Nephron (organoid): ENCODE results near the gene YPEL3.

Experiments
- H3K27ac Mint-ChIP-seq, 3 experiments: 2 replicates each; pipeline ENCODE4 v1.8.0; 2020; ENCODE audit warnings: mixed read lengths in 3 of 3, mild to moderate bottlenecking in 2 of 3, moderate library complexity in 1 of 3
- H3K27me3 Mint-ChIP-seq: 2 replicates; pipeline ENCODE4 v1.8.0; 2021; ENCODE audit warnings: low read depth, mild to moderate bottlenecking, moderate library complexity, mixed read lengths
- H3K36me3 Mint-ChIP-seq: 2 replicates; pipeline ENCODE4 v1.8.0; 2020; ENCODE audit warnings: low read depth, mixed read lengths
- H3K4me1 Mint-ChIP-seq: 2 replicates; pipeline ENCODE4 v1.8.0; 2020; ENCODE audit warnings: mixed read lengths
- H3K4me3 Mint-ChIP-seq, 3 experiments: 2 replicates each; pipeline ENCODE4 v1.8.0; 2020; ENCODE audit warnings: mild to moderate bottlenecking in 3 of 3, mixed read lengths in 3 of 3, moderate library complexity in 2 of 3
- H3K9me3 Mint-ChIP-seq: 2 replicates; pipeline ENCODE4 v1.8.0; 2020; ENCODE audit warnings: mixed read lengths
- TF ChIP-seq, protein P1 (sequence below), 3 experiments: fragments of 200-600 bp; sonication (generic); IDR thresholded peaks; one replicate each; pipeline ENCODE4 v1.5.0; 2021; ENCODE audit warnings: antibody characterized with exemption in 3 of 3; ENCODE audit not compliant: unreplicated experiment in 3 of 3

YPEL3 gene

DNA sequence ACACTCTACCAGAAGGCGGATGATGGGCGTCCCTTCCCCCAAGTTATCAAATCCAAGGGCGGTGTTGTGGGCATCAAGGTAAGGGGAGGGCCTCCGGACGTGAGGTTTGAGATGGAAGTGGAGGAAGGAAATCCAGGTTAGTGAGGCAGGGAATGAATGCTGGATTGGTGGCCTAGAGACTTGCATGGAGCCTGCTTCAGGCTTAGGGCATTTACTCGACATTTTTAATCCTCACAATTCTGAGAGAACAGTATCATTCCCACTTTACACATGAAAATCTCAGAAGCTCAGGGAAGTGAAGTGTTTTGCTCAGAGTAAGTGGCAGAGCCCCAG, 28.5 kb downstream of the YPEL3 start:
- H3K4me3 Mint-ChIP-seq, result peak overlapping the region; percentile 96 to 97 (median 97)
- peak overlapping the region; percentile 98 to 100 (median 99) for H3K27ac Mint-ChIP-seq
- TF ChIP-seq, protein P1, sequence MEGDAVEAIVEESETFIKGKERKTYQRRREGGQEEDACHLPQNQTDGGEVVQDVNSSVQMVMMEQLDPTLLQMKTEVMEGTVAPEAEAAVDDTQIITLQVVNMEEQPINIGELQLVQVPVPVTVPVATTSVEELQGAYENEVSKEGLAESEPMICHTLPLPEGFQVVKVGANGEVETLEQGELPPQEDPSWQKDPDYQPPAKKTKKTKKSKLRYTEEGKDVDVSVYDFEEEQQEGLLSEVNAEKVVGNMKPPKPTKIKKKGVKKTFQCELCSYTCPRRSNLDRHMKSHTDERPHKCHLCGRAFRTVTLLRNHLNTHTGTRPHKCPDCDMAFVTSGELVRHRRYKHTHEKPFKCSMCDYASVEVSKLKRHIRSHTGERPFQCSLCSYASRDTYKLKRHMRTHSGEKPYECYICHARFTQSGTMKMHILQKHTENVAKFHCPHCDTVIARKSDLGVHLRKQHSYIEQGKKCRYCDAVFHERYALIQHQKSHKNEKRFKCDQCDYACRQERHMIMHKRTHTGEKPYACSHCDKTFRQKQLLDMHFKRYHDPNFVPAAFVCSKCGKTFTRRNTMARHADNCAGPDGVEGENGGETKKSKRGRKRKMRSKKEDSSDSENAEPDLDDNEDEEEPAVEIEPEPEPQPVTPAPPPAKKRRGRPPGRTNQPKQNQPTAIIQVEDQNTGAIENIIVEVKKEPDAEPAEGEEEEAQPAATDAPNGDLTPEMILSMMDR (IDR thresholded peaks at IDR 0.05; ENCODE audit: unreplicated experiment in 3 of 3), result no peak
- H3K27me3 Mint-ChIP-seq, result no peaks in the 10 kb centered on the region
- peaks cover 53% of the 10 kb centered on the region for H3K36me3 Mint-ChIP-seq
- H3K9me3 Mint-ChIP-seq, result no peaks in the 10 kb centered on the region
- H3K4me1 Mint-ChIP-seq, result peaks cover 45% of the 10 kb centered on the region

DNA sequence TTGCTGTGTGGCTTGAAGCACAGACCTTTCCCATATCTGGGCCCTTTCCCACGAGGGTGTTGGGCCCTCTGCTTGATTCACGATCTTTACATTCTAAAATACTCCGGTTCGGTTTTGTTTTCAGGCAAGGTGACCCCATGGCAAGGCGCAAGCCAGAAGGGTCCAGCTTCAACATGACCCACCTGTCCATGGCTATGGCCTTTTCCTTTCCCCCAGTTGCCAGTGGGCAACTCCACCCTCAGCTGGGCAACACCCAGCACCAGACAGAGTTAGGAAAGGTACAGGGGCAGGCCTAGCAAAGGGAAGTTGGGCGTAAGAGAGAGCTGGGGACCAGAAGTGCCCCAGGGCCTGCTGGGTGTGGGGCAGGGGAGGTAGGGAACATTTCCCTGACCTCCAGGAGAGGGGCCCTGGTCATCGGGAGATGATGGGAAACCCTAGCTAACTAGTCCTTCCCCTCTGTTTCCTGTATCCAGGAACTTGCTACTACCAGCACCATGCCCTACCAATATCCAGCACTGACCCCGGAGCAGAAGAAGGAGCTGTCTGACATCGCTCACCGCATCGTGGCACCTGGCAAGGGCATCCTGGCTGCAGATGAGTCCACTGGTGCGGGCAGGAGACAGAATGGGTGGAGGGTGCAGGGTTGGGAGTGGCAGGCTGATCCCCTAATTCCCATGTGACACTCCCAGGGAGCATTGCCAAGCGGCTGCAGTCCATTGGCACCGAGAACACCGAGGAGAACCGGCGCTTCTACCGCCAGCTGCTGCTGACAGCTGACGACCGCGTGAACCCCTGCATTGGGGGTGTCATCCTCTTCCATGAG, 29.0 kb downstream of the YPEL3 start:
- TF ChIP-seq, protein P1 (IDR thresholded peaks at IDR 0.05; ENCODE audit: unreplicated experiment in 3 of 3), result no peak
- Mint-ChIP-seq H3K4me3 (peak overlapping the region; percentile 96 to 97 (median 97)), H3K9me3 (no peaks in the 10 kb centered on the region), H3K4me1 (peaks cover 45% of the 10 kb centered on the region), H3K36me3 (peaks cover 47% of the 10 kb centered on the region), H3K27ac (peak overlapping the region; percentile 98 to 100 (median 99)), H3K27me3 (no peaks in the 10 kb centered on the region)

DNA sequence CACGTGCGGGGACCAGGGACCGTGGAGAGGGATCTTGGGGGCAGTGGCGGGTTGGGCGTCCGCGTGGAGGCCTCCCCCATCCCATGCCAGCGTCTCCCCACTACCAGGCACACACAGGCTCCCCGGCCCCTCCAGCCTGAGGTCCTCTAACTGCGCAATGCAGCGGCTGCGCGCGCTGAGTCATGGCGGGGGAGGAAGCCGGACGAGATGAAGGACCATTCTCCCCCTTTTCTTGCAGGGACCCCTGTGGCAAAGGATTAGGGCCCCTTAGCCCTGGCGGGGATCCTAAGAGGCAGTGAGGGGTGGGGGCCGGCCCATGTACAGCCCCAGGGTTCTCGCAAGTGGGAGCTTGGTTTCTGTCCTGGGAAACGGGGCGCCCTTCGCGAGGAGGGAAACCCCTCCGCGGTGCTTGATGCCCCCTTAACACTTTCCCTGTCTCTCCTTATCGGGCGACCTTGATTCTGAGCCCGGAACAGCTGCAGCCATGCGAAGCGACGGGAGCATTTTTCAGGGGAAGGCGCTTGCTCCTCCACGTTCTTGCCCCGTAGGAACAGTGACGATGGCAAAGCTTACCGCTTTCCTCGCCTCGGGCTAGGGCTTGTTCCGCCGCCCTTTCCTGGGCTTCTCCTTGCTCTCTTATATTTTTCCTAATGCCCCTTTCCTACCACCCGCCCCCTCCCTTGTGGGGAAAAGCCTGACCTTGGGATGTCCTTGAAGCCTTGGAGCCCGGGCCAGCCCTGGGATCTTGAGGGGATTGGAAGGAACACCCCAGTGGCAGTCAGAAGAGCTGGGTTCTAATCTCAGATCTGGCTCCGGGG, 29.9 kb downstream of the YPEL3 start:
- TF ChIP-seq, protein P1 (IDR thresholded peaks at IDR 0.05; ENCODE audit: unreplicated experiment in 3 of 3), result no peak
- peak overlapping the region; percentile 98 to 100 (median 99) for H3K27ac Mint-ChIP-seq
- no peaks in the 10 kb centered on the region for H3K9me3 Mint-ChIP-seq
- peaks cover 46% of the 10 kb centered on the region for H3K4me1 Mint-ChIP-seq
- H3K27me3 Mint-ChIP-seq, result no peaks in the 10 kb centered on the region
- H3K4me3 Mint-ChIP-seq, result peak overlapping the region; percentile 96 to 97 (median 97)
- peaks cover 39% of the 10 kb centered on the region for H3K36me3 Mint-ChIP-seq

DNA sequence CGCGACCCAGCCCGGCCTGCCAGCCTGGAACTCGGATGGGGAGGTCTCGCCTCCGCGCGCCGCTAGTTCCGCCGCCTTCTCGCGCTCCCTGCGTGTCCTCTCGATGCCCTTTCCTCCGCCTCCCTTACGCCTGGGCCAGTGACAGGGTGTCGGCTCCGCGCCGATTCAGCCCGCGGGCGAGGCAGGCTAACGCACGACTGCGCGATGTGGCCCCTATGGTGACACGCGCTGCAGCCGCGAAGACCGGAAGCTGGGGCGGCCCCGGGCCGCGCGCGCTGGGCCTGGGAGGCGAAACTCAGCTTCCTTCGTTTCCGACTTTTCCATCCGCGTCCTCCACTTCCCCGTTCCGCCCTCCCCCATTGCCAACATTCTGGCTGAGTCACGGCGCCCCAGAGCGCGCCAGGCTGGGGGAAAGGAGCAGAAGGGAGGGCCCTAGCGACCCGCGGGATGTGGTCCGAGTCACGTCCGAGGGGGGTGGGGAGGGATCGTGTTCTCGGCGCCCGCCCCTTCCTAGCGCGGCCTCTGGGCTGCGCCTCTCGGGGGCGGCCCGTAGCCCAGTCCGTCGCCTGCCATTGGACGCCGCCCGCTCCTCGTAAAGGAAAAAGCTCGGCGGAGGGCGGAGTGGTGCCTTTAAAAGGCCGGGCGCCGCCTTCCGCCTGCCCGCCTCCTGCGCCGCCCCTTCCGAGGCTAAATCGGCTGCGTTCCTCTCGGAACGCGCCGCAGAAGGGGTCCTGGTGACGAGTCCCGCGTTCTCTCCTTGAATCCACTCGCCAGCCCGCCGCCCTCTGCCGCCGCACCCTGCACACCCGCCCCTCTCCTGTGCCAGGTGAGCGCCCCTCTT, 30.7 kb downstream of the YPEL3 start, which contains the start of gene ALDOA:
ALDOA (plus strand) TSS at position 659 of the 841 bp plus-strand sequence. CDS start 1,138 bp downstream, outside the sequence.
- no peaks in the 10 kb centered on the region for H3K27me3 Mint-ChIP-seq
- TF ChIP-seq, protein P1 (IDR thresholded peaks at IDR 0.05; ENCODE audit: unreplicated experiment in 3 of 3), result no peak
- H3K4me3 Mint-ChIP-seq, result peak within 1 kb of the TSS; percentile 96 to 97 (median 97)
- no peaks in the 10 kb centered on the region for H3K9me3 Mint-ChIP-seq
- H3K4me1 Mint-ChIP-seq, result peaks cover 52% of the 10 kb centered on the region
- H3K27ac Mint-ChIP-seq, result peak within 1 kb of the TSS; percentile 98 to 100 (median 99)
- H3K36me3 Mint-ChIP-seq, result peaks cover 33% of the 10 kb centered on the region

DNA sequence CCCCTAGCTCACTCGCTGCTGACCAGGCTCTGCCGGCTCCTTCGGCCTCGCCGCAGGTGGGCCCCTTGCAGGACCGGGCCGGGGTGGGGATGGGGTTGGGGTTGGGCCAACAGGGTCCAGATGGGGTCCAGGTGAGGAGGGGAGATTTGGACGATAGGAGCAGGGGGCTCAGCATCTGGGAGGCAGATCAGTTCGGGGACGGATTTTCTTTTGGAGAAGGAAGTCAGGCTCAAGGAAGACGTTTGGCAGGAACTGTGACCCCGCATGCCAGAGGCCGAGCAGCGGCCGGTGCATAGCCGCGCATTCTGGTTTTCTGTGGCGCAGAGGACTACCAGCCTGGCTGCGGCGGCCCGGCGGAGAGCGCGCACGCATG, 31.3 kb downstream of the YPEL3 start:
- no peaks in the 10 kb centered on the region for H3K27me3 Mint-ChIP-seq
- H3K27ac Mint-ChIP-seq, result peak overlapping the region; percentile 98 to 100 (median 99)
- H3K4me1 Mint-ChIP-seq, result peaks cover 47% of the 10 kb centered on the region
- H3K4me3 Mint-ChIP-seq, result peak overlapping the region; percentile 96 to 97 (median 97)
- no peaks in the 10 kb centered on the region for H3K9me3 Mint-ChIP-seq
- TF ChIP-seq, protein P1 (IDR thresholded peaks at IDR 0.05; ENCODE audit: unreplicated experiment in 3 of 3), result no peak
- peaks cover 27% of the 10 kb centered on the region for H3K36me3 Mint-ChIP-seq
